ENCODE data around the gene SLC15A4. TPM values are rescaled to one million over a fixed set of nuclear protein-coding genes. Genes with fewer than 3 reads are reported as not detected.
"Not testable (repeated sequence)": the region's sequence is repeated elsewhere in the genome, so short reads cannot be mapped to it uniquely, and the experiment has no call there.

Gene SLC15A4
- total RNA-seq, 2 donors from 2014 or later: 14.4 to 16.0 TPM

DNA sequence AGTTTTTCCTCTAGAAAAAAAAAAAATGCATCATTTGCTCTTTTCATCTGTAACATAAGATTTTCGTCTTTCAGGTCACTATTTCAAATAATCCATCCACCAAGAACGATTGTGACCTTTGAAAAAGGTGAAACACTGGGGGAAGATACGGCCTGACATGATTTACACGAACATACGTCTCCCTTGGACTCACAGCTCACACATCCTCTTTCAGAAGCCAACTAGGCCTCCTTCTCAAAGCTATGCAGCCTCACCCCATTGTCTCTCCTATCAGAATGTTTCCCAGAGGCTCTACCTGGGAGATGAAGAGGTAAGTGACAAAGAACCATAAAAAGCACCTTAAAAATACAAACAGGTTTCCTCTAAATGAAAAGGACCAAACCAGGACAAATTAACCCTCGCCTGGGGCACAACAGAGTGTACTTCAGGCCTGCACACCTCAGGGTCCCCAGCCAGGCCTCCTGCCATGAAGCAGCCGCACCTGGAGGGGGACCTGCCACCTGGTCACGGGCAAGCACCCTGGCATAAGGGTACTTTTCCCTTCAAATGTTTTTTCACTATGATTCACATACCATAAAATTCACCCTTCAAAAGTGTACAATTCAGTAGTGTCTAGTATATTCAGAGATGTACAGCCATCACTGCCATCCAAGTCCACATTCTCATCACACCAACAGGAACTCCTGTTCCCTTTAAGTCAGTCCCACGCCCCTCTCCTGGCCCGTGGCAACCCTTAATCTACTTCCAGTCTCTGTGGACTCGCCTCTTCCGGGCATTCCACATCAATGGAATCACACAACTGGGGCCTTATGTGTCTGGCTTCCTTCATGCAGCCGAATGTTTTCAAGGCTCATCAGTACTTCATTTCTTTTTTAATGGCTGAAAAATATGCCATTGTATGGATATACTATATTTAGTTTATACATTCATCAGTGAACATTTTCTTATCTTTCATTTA, 5.4 kb downstream of the SLC15A4 start:
- ATAC-seq: no peak

DNA sequence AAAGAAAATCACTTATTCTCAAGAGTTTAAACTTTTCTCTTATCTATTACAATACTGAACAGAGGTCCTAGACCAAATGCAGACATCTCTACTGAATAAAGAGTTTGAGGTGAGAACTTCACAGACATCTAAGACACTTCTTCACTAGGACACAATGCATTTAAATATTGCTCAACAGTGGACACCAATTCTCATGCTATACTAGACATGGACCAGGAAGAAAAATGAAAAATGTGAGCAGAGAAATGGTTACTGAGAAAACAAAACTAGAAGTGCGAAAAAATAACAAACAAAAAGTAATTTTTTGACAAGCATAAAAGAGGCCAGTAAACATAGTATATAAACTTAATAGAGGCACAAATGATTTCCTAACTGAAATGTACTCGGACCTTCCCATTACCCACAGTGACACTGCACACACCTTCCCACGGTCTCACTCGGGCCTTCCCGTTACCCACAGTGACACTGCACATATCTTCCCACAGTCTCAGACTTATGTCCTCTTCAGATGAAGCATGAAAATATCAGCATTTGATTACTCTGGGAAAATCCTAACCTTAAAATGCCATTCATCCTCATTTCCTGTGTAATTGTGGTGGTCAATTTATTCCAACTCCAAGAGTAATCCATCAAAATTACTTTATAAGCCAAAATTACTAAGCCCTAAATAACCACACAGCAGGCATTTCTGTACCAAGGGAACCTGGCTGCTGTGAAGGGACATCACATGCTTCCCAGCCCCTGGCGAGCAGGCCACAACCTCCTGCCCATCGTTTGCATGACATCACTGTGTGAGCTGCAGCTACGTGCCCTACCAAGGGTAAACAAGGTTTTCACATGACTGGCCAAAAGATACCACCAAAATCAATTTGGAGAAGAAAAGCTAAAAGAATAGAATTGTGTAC, 6.4 kb downstream of the SLC15A4 start:
- ATAC-seq: no peak
- peak in 1 of 2 donors; percentile 53 for DNase-seq
- intact Hi-C loops (cut with DNase I, micrococcal nuclease): no loop called here

More for the DNA sequence above, 5.4 kb downstream of the SLC15A4 start:
- intact Hi-C loops (cut with DNase I, micrococcal nuclease): no loop called here
- no peak for DNase-seq

DNA sequence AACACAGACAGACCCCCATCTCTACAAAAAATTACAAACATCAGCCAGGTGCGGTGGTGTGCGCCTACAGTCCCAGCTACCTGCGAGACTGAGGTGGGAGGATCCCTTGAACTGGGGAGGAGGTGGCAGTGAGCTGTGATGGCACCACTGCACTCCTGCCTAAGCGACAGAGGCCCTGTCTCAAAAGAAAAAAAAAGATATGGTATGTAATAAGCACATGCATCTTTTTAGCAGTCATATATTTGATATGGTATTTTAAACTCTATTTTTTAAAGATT, 7.2 kb downstream of the SLC15A4 start:
- no peak for ATAC-seq
- intact Hi-C loops (cut with DNase I, micrococcal nuclease): no loop called here
- no peak for DNase-seq

DNA sequence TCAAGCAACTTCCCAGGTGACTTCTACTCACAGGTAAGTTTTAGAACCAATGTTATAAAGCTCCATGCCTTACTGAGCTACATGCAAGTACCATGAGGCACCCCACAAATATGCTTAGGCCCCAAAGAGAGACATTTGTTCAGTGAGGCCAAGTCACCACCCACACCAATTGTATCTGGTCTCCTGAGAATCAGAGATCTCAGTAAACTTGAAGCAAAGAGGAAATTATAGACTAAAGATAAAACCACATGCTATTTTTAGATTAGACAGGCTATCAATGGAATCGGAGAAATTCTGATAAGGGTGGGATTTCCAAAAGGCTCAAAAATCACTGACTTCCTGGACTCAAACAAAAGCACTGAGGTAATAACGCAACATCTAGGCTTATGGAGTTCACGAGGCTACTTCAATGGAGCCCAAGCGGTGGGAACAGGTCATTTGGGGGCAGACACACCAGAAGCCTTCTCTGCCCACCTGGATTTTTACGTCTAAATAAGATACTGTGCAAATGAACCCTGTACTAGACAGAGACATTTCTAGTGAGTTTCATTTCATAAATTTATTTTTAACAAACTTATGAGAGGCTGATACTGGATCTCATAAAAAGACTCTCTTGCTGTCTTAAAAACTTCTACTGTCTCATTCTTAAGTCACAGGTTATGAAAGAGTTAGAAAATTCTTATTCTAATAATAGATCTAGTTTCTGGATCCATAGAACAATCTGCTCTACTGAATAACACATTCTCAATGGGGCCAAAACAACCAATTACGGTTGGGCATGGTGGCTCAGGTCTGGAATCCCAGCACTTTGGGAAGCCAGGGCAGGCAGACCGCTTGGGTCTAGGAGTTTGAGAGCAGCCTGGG, 7.7 kb downstream of the SLC15A4 start:
- intact Hi-C loops (cut with DNase I, micrococcal nuclease): no loop called here
- DNase-seq: no peak
- no peak for ATAC-seq

DNA sequence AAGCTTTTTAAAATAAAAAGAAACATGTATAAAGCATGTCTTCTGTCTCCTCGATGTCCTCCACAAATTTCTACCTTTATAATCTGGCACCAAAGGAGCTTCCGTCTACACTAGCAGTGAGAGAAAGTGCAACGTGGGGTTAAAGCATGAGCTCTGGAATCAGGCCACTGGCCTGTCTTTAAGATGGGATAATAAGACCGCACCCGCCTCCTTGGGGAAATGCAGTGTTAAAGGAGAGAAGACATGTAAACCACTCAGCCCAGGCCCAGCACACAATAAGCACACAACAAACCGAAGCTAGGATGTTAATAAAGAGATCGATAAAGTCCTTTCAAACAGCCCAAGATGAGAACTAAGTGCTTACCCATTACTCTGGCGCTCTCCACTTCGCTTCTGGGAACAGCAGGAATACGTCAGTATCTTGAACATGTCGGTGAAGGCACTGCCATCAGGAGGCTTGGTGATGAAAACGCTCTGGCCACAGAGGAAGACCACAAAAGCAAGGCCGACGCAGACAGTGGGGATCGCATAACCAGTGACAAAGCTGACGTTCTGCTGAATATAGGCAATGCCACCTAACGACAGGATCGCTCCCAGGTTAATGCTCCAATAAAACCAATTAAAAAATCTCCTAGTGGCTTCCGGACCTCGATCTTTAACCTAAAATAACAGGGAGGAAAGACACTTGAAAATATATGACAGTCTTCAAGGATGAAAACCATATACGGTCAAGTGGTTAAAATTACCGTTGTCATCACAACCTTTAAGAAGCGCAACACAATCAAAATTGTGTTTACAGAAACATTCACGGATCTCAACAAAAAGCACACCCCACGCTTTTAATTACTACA, 9.1 kb downstream of the SLC15A4 start:
- no peak for ATAC-seq

DNA sequence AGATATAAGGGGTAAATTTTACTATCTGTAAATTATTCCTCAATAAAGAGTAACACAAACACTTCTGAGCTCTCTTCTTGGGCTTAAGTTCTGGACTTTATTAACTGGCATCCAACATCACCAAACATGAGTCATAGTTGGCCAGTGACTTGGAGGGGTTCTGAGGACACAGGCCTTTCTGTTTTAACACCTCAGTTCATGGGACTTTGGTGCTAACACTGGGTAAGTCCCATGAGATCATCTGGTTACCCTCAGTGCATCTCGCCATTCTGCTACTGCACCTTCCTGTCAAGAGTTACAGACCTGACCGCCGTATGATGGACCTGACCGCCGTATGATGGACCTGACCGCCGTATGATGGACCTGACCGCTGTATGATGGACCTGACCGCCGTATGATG, 9.9 kb downstream of the SLC15A4 start:
- DNase-seq (no peak), ATAC-seq (no peak)
- intact Hi-C loops (cut with DNase I, micrococcal nuclease): no loop called here

More for the DNA sequence above, 9.1 kb downstream of the SLC15A4 start:
- intact Hi-C loops (cut with DNase I, micrococcal nuclease): no loop called here
- DNase-seq: no peak

DNA sequence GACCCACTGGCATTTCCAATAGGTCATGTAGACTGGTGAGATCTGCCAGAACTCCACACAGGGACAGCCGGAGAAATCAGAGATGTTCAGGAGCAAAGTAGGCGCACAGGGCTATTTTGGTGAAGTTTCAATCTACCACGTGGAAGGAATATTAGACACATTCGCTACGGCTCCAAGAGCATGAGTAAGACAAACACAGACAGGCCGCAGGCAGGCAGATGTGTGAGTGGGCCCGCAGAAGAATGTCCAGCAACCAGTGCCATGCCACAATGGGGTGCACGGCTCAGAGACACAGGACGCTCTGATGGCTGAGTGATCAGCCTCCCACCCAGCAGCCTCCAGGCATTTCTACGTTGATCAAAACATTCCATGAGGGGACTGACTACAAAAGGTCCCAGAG, 10.4 kb downstream of the SLC15A4 start:
- no peak for DNase-seq
- ATAC-seq: no peak

DNA sequence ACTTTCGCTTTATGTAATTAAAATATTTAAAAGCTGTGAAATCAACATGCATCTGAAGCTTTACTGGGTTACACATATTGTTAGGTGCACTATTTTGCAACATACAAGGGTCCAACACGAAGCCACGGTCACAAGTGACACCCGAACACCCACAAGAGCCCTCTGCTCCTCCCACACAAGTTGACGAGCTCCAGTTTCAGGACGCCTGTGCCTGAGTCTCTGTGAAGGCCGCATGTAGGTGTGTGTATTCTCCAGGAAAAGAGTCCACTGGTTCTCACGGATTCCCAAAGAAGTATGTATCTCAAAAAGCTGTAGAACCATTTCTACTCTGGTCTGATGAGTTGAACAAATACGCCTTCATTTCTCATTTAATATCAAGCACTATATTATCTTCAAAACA, 12.0 kb downstream of the SLC15A4 start:
- DNase-seq (no peak), ATAC-seq (no peak)
- intact Hi-C loops (cut with DNase I, micrococcal nuclease): no loop called here

More for the DNA sequence above, 10.4 kb downstream of the SLC15A4 start:
- intact Hi-C loops (cut with DNase I, micrococcal nuclease): no loop called here

DNA sequence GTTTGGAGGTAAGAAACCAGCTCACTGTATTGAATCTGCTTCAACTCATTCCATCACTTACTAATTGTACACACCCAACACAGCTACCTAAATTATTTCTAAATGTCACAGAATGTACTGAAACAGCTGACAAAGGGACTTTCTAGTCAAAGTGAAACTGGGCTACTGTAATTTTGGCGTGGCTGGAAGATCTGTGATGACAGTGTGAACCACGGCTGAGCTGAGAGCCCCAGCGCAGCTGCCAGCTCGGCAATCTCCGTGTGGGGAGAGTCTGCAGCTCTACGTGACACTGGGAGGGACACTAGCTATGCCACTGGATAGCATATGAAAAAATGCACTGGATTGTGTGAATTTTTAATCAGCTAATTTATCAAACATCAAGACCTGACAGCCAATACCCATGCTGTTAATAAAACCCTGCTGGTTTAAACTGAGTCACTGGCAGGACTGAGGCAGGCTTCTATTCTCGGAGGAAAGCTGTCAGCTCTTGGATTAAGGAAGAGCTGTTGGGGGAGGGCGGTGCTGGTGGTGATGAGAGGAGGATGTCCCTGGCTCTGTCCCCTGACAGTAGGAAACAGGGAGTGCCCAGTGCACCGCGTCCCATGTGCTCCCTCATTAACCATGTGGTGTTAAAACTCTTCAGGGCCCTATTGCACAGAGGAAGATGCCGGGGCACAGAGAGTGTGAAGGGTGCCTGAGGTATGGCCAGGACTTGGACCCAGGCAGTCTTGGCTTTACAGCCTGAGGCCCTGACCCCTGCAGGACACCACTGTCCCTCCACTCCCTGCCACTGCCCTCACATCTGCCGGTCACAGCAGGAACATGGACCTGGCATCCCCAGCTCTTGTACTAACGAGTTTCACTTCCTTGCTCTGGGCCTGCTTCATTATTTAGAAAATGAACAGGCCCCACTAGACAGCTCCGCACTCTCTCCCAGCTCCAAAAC, 13.3 kb downstream of the SLC15A4 start:
- DNase-seq: peak in 1 of 2 donors; percentile 36
- peak; percentile 18 for ATAC-seq
- intact Hi-C loops (cut with DNase I, micrococcal nuclease): no loop called here

DNA sequence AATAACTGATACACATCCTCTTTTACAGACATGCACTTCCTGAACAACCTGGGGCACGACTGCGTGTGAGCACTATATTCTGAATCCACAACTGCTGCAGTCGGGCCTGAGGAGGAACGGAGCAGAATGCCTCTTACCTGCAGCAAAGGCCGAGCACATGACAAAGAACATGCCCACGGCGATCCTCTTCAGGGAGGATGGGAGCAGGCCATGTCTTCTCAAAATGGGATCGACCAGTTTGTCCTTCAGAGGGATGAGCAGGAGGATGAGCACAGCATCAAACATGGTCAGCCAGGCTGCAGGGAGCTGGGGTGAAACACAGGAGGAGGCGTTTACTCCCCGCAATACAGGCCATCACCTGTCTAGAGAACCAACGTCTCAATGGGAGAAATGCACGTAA, 15.1 kb downstream of the SLC15A4 start:
- intact Hi-C loops (cut with DNase I, micrococcal nuclease): no loop called here
- ATAC-seq: no peak
- DNase-seq: no peak

DNA sequence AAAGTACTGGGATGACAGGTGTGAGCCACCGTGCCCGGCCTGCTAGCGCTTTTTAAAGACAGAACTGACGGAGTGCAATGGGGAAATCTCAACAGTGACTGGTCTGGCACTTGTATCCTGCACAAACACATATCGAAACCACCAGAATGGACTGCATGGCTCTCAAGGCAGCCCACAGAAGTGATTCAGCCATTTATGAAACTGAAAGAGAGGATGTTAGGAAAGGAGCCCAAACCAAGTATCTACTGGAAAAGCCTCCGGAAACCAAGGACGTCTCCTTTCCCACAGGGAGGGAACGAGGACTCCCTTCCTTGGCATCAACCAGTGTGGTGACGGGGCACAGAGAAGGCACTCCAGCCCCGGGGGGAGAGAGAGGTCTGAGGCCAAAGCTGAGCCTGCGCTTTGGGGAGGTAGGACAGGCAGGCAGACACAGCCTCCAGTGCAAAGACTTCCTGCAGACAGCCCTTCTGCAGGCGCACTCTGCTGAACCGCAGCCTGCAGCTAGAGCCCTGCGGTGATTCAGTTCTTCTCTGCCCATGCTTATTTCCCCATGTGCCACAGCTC, 16.5 kb downstream of the SLC15A4 start:
- DNase-seq (no peak), ATAC-seq (peak; percentile 25)
- intact Hi-C loops (cut with DNase I, micrococcal nuclease): no loop called here

DNA sequence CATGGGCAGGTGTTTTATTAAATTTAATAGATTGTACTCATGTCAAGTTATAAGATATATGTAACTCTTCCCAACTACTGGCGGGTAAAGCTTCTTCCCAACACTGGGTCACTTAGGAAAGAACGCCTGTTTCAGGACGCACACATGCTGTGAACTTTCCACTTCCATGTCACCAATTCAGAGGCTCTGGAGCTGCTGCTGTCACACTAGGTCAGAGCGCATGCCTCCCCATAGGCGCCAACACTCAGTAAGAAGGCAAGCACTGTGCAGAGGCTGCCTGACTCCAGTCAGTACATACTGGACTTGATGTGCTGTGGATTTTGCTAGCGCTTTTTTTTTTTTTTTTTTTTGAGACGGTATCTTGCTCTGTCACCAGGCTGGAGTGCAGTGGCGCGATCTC, 17.2 kb downstream of the SLC15A4 start:
- ATAC-seq (no peak), DNase-seq (no peak)

DNA sequence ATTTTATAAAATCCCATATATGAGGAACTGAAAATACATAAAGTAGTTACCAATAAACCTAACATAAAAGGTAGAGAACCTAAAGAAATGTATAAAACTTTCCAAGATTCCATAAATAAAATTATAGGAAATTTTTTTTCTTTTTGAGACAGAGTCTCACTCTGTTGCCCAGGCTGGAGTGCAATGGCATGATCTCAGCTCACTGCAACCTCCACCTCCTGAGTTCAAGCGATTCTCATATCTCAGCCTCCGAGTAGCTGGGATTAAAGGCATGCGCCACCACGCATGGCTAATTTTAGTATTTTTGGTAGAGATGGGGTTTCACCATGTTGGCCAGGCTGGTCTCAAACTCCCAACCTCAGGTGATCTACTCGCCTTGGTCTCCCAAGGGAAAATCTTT, 18.4 kb downstream of the SLC15A4 start:
- intact Hi-C loops (cut with DNase I, micrococcal nuclease); DNase-seq; ATAC-seq: not testable (repeated sequence)

More for the DNA sequence above, 17.2 kb downstream of the SLC15A4 start:
- intact Hi-C loops (cut with DNase I, micrococcal nuclease): no loop called here

DNA sequence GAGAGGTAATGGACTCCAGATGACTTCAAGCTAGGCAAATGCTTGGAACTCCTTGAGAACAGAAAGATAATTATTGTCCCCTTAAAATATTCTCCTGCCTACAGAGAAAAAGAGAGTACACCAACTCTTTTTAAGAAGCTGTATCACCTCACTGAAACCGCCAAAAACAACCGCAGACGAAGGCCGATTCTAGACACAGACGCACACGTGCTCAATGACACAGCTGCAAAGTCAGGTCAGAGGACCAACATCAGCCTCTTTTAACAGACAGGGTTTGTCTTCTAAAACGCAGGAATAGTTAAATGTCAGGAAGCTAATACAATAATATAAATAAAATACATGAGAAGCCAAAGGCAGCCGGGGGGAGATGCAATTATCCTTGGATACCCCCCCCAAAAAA, 19.0 kb downstream of the SLC15A4 start:
- intact Hi-C loops (cut with DNase I, micrococcal nuclease): no loop called here
- DNase-seq: no peak
- no peak for ATAC-seq

DNA sequence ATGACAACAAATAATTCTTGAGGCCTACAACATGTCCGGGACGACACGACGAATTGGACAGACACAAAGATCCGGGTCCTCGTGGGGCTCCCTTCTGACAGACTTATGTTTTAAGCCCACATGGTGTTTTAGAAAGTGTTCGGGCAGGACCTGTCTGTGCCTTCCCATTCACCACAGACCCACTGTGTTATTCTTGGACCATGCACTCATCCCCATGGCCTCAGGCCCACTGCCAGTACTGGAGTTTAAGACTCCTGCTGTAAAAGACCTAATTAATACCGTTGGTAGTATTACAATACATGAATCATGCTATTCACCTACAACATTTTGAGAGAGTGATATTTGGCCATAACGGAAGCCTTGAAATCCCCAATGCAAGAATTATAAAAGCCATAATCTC, 20.0 kb downstream of the SLC15A4 start:
- ATAC-seq: no peak
- no peak for DNase-seq
- intact Hi-C loops (cut with DNase I, micrococcal nuclease): no loop called here

DNA sequence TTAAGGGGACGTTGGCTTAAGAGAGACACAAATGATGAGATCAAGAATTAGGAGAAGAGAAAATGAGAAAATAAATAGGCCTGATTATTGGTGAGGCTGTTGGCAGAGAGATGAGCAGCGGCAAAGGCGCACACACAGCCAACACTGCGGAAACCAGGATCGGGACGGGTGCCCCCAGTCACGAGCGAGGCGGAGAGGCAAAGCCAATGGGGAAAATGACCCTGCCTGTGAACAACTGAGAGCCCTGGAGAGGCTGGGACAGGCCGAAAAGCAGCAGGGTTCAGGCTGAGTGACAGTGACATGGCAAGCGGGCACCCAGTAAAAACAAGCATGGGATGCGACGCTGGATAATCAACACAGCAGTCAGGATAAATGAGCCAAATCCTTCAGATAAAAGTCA, 21.0 kb downstream of the SLC15A4 start:
- no peak for DNase-seq
- intact Hi-C loops (cut with DNase I, micrococcal nuclease): no loop called here
- ATAC-seq: no peak
